Measurements from ENCODE around the gene CHID1.

CHID1 gene

GRCh38 chr11:942823-943222, 32.2 kb upstream of the CHID1 start:
- Mint-ChIP-seq H3K36me3 (peaks cover 3% of the 10 kb centered on the region), H3K27ac (no peak overlapping the region), H3K27me3 (no peaks in the 10 kb centered on the region), H3K4me3 (no peak overlapping the region), H3K9me3 (ENCODE audit: low read depth) (peaks cover 1% of the 10 kb centered on the region), H3K4me1 (ENCODE audit: low read depth) (peaks cover 50% of the 10 kb centered on the region)

GRCh38 chr11:940496-941135, 30.0 kb upstream of the CHID1 start:
- Mint-ChIP-seq H3K4me1 (ENCODE audit: low read depth) (peaks cover 65% of the 10 kb centered on the region), H3K9me3 (ENCODE audit: low read depth) (no peaks in the 10 kb centered on the region), H3K36me3 (peaks cover 3% of the 10 kb centered on the region), H3K4me3 (peak overlapping the region; percentile 64), H3K27ac (peak overlapping the region; percentile 81), H3K27me3 (no peaks in the 10 kb centered on the region)

GRCh38 chr11:937841-938261, 27.2 kb upstream of the CHID1 start:
- Mint-ChIP-seq H3K9me3 (ENCODE audit: low read depth) (no peaks in the 10 kb centered on the region), H3K4me1 (ENCODE audit: low read depth) (peaks cover 72% of the 10 kb centered on the region), H3K27me3 (no peaks in the 10 kb centered on the region), H3K36me3 (no peaks in the 10 kb centered on the region), H3K27ac (peak overlapping the region; percentile 73), H3K4me3 (peak overlapping the region; percentile 25)

- H3K27ac Mint-ChIP-seq: no peak overlapping the region
- no peaks in the 10 kb centered on the region for H3K9me3 Mint-ChIP-seq (ENCODE audit: low read depth)
- H3K36me3 Mint-ChIP-seq: peaks cover 1% of the 10 kb centered on the region
- peak overlapping the region; percentile 13 for H3K4me3 Mint-ChIP-seq
- no peaks in the 10 kb centered on the region for H3K27me3 Mint-ChIP-seq
- peaks cover 76% of the 10 kb centered on the region for H3K4me1 Mint-ChIP-seq (ENCODE audit: low read depth)
These were observed 25.6 kb upstream of the CHID1 start for GRCh38 chr11:936199-936598.

GRCh38 chr11:934527-934926, 23.9 kb upstream of the CHID1 start:
- peaks cover 2% of the 10 kb centered on the region for H3K36me3 Mint-ChIP-seq
- H3K27me3 Mint-ChIP-seq: no peaks in the 10 kb centered on the region
- peak overlapping the region; percentile 46 for H3K27ac Mint-ChIP-seq
- no peak overlapping the region for H3K4me3 Mint-ChIP-seq
- peaks cover 70% of the 10 kb centered on the region for H3K4me1 Mint-ChIP-seq (ENCODE audit: low read depth)
- H3K9me3 Mint-ChIP-seq (ENCODE audit: low read depth): no peaks in the 10 kb centered on the region

GRCh38 chr11:933936-934335, 23.3 kb upstream of the CHID1 start:
- H3K27me3 Mint-ChIP-seq: no peaks in the 10 kb centered on the region
- H3K36me3 Mint-ChIP-seq: peaks cover 2% of the 10 kb centered on the region
- no peaks in the 10 kb centered on the region for H3K9me3 Mint-ChIP-seq (ENCODE audit: low read depth)
- peaks cover 72% of the 10 kb centered on the region for H3K4me1 Mint-ChIP-seq (ENCODE audit: low read depth)
- H3K27ac Mint-ChIP-seq: peak overlapping the region; percentile 52
- H3K4me3 Mint-ChIP-seq: peak overlapping the region; percentile 59

GRCh38 chr11:933142-933851, 22.7 kb upstream of the CHID1 start:
- Mint-ChIP-seq H3K4me3 (peak overlapping the region; percentile 59), H3K4me1 (ENCODE audit: low read depth) (peaks cover 73% of the 10 kb centered on the region)

GRCh38 chr11:932435-932834, 21.8 kb upstream of the CHID1 start:
- Mint-ChIP-seq H3K36me3 (peaks cover 2% of the 10 kb centered on the region), H3K27ac (no peak overlapping the region), H3K9me3 (ENCODE audit: low read depth) (no peaks in the 10 kb centered on the region), H3K27me3 (no peaks in the 10 kb centered on the region), H3K4me3 (peak overlapping the region; percentile 59), H3K4me1 (ENCODE audit: low read depth) (peaks cover 73% of the 10 kb centered on the region)

More at GRCh38 chr11:933142-933851, 22.7 kb upstream of the CHID1 start:
- no peaks in the 10 kb centered on the region for H3K27me3 Mint-ChIP-seq
- H3K9me3 Mint-ChIP-seq (ENCODE audit: low read depth): no peaks in the 10 kb centered on the region
- peak overlapping the region; percentile 72 for H3K27ac Mint-ChIP-seq
- H3K36me3 Mint-ChIP-seq: peaks cover 2% of the 10 kb centered on the region

GRCh38 chr11:931385-931784, 20.8 kb upstream of the CHID1 start:
- Mint-ChIP-seq H3K27ac (no peak overlapping the region), H3K4me1 (ENCODE audit: low read depth) (peaks cover 74% of the 10 kb centered on the region), H3K9me3 (ENCODE audit: low read depth) (no peaks in the 10 kb centered on the region), H3K36me3 (peaks cover 2% of the 10 kb centered on the region), H3K27me3 (no peaks in the 10 kb centered on the region), H3K4me3 (no peak overlapping the region)

GRCh38 chr11:929405-929804, 18.8 kb upstream of the CHID1 start:
- H3K27me3 Mint-ChIP-seq: no peaks in the 10 kb centered on the region
- no peak overlapping the region for H3K27ac Mint-ChIP-seq
- peaks cover 67% of the 10 kb centered on the region for H3K4me1 Mint-ChIP-seq (ENCODE audit: low read depth)
- no peaks in the 10 kb centered on the region for H3K9me3 Mint-ChIP-seq (ENCODE audit: low read depth)
- H3K4me3 Mint-ChIP-seq: no peak overlapping the region
- H3K36me3 Mint-ChIP-seq: peaks cover 2% of the 10 kb centered on the region

- H3K27ac Mint-ChIP-seq: peak overlapping the region; percentile 13
These were observed 18.2 kb upstream of the CHID1 start for GRCh38 chr11:928786-929185.

GRCh38 chr11:927871-928270, 17.3 kb upstream of the CHID1 start:
- H3K9me3 Mint-ChIP-seq (ENCODE audit: low read depth): no peaks in the 10 kb centered on the region
- peak overlapping the region; percentile 87 for H3K4me3 Mint-ChIP-seq
- peak overlapping the region; percentile 61 for H3K27ac Mint-ChIP-seq
- peaks cover 55% of the 10 kb centered on the region for H3K4me1 Mint-ChIP-seq (ENCODE audit: low read depth)
- peaks cover 2% of the 10 kb centered on the region for H3K36me3 Mint-ChIP-seq
- no peaks in the 10 kb centered on the region for H3K27me3 Mint-ChIP-seq

More at GRCh38 chr11:928786-929185, 18.2 kb upstream of the CHID1 start:
- Mint-ChIP-seq H3K9me3 (ENCODE audit: low read depth) (no peaks in the 10 kb centered on the region), H3K4me1 (ENCODE audit: low read depth) (peaks cover 64% of the 10 kb centered on the region), H3K36me3 (peaks cover 2% of the 10 kb centered on the region), H3K4me3 (peak overlapping the region; percentile 5), H3K27me3 (no peaks in the 10 kb centered on the region)

GRCh38 chr11:926341-926916, 15.8 kb upstream of the CHID1 start:
- peaks cover 2% of the 10 kb centered on the region for H3K36me3 Mint-ChIP-seq
- no peaks in the 10 kb centered on the region for H3K27me3 Mint-ChIP-seq
- peak overlapping the region; percentile 86 for H3K27ac Mint-ChIP-seq

GRCh38 chr11:925496-926301, 15.1 kb upstream of the CHID1 start, which contains the start of gene AP2A2:
AP2A2 (plus strand) TSS chr11:925870; CDS start chr11:926022, 152 bp downstream.
- no peaks in the 10 kb centered on the region for H3K9me3 Mint-ChIP-seq (ENCODE audit: low read depth)
- H3K36me3 Mint-ChIP-seq: no peaks in the 10 kb centered on the region
- H3K4me1 Mint-ChIP-seq (ENCODE audit: low read depth): peaks cover 38% of the 10 kb centered on the region
- H3K27me3 Mint-ChIP-seq: no peaks in the 10 kb centered on the region
- peak within 1 kb of the TSS; percentile 86 for H3K27ac Mint-ChIP-seq
- peak within 1 kb of the TSS; percentile 87 for H3K4me3 Mint-ChIP-seq

More at GRCh38 chr11:926341-926916, 15.8 kb upstream of the CHID1 start:
- H3K9me3 Mint-ChIP-seq (ENCODE audit: low read depth): no peaks in the 10 kb centered on the region
- peak overlapping the region; percentile 87 for H3K4me3 Mint-ChIP-seq
- peaks cover 46% of the 10 kb centered on the region for H3K4me1 Mint-ChIP-seq (ENCODE audit: low read depth)

GRCh38 chr11:925158-925495, 14.5 kb upstream of the CHID1 start:
- Mint-ChIP-seq H3K36me3 (no peaks in the 10 kb centered on the region), H3K27me3 (no peaks in the 10 kb centered on the region), H3K4me3 (no peak overlapping the region), H3K27ac (no peak overlapping the region), H3K9me3 (ENCODE audit: low read depth) (no peaks in the 10 kb centered on the region), H3K4me1 (ENCODE audit: low read depth) (peaks cover 36% of the 10 kb centered on the region)

Data from activated naive CD8-positive, alpha-beta T cell (primary cell).